ENCODE measurements around the gene DCTN3. TPM values are rescaled to one million over a fixed set of nuclear protein-coding genes. Genes with fewer than 3 reads are reported as not detected.

DCTN3 gene
- total RNA-seq, 1 experiment from 2014 or later: 57.5 TPM

- Histone ChIP-seq H3K27ac (no peak overlapping the region), H3K36me3 (ENCODE audit: low read depth) (no peaks in the 10 kb centered on the region), H4K20me1 (ENCODE audit: insufficient read depth) (no peaks in the 10 kb centered on the region), H3K9me2 (ENCODE audit: insufficient read depth) (no peaks in the 10 kb centered on the region), H2AFZ (no peak overlapping the region), H3F3A (ENCODE audit: insufficient read depth, low read depth) (no peaks in the 10 kb centered on the region), H3K4me3 (no peak overlapping the region), H3K27me3 (ENCODE audit: insufficient read depth, low read depth) (no peaks in the 10 kb centered on the region), H3K79me2 (ENCODE audit: low read depth) (0 out of 2 replicates have a peak, but pooled peaks cover 8% of the 10 kb centered on the region), H3K4me2 (no peak overlapping the region), H3K4me1 (replicated peaks; ENCODE audit: insufficient read depth) (0 out of 2 replicates have a peak, but pooled peaks cover under 1% of the 10 kb centered on the region), H3K9me3 (ENCODE audit: insufficient read depth, low read depth) (no peaks in the 10 kb centered on the region)
- intact Hi-C loops (cut with micrococcal nuclease; ENCODE audit: unreplicated experiment): loop anchor here (10.0 kb wide), 1 partner anchor 353 kb away; no protein-coding TSS in a partner anchor
- DNase-seq: no peak
- ChIA-PET CTCF (no interaction called here), POLR2A (ENCODE audit: unreplicated experiment) (no interaction called here)
- BruUV-seq (replicated peaks): no TSS peak
- no peak for TF ChIP-seq CTCF (conservative IDR thresholded peaks at IDR 0.05)
Observed at GRCh38 chr9:34607331-34607730, 13.0 kb downstream of the DCTN3 start.

DNA sequence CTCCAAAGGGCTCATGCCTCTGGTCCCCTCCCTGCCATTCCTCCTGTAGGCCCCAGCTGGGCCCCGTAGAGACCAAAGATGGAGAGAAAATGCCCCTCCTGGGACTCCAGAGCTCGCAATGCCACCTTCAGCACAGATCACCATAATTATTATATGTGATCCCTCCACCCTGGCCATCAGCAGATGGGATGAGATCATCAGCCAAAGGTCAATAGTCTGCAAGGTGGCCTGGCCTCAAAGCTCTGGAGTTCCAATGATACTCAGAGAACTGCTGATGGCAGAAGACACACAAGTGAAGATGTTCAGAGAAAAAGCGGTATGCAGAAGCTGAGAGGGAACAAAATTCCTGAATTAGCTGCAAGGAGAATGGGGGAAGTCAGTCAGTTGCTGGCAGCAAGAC, 13.4 kb downstream of the DCTN3 start:
- no peak for DNase-seq
- Histone ChIP-seq H3K9me2 (ENCODE audit: insufficient read depth) (no peaks in the 10 kb centered on the region), H3K4me2 (no peak overlapping the region), H3K9me3 (ENCODE audit: insufficient read depth, low read depth) (no peaks in the 10 kb centered on the region), H3K4me3 (no peak overlapping the region), H3K79me2 (ENCODE audit: low read depth) (0 out of 2 replicates have a peak, but pooled peaks cover 8% of the 10 kb centered on the region), H2AFZ (no peak overlapping the region), H3K27me3 (ENCODE audit: insufficient read depth, low read depth) (no peaks in the 10 kb centered on the region), H3F3A (ENCODE audit: insufficient read depth, low read depth) (no peaks in the 10 kb centered on the region), H3K36me3 (ENCODE audit: low read depth) (no peaks in the 10 kb centered on the region), H3K27ac (no peak overlapping the region), H3K4me1 (replicated peaks; ENCODE audit: insufficient read depth) (no peaks in the 10 kb centered on the region), H4K20me1 (ENCODE audit: insufficient read depth) (no peaks in the 10 kb centered on the region)
- POLR2A ChIA-PET (ENCODE audit: unreplicated experiment): no interaction called here
- TF ChIP-seq CTCF (conservative IDR thresholded peaks at IDR 0.05) (no peak), EZH2 (IDR thresholded peaks at IDR 0.05; ENCODE audit: low read depth) (no peak)
- intact Hi-C loops (cut with micrococcal nuclease; ENCODE audit: unreplicated experiment): loop anchor here (10.0 kb wide), 1 partner anchor 352 kb away; no protein-coding TSS in a partner anchor
- CTCF ChIA-PET: no interaction called here
- BruUV-seq (replicated peaks): no TSS peak

- BruUV-seq (replicated peaks): no TSS peak
- H3K9me2 ChIP-seq (ENCODE audit: insufficient read depth): no peaks in the 10 kb centered on the region
- ChIA-PET POLR2A (ENCODE audit: unreplicated experiment) (no interaction called here), CTCF (no interaction called here)
- H3K9me3 ChIP-seq (ENCODE audit: insufficient read depth, low read depth): no peaks in the 10 kb centered on the region
- no peak for DNase-seq
- H3K4me2 ChIP-seq: no peak overlapping the region
- H3K27ac ChIP-seq: no peak overlapping the region
- no peaks in the 10 kb centered on the region for H4K20me1 ChIP-seq (ENCODE audit: insufficient read depth)
- no peaks in the 10 kb centered on the region for H3K4me1 ChIP-seq (replicated peaks; ENCODE audit: insufficient read depth)
- 0 out of 2 replicates have a peak, but pooled peaks cover 2% of the 10 kb centered on the region for H3K79me2 ChIP-seq (ENCODE audit: low read depth)
- no peak overlapping the region for H2AFZ ChIP-seq
- H3K4me3 ChIP-seq: no peak overlapping the region
- no peaks in the 10 kb centered on the region for H3F3A ChIP-seq (ENCODE audit: insufficient read depth, low read depth)
- H3K27me3 ChIP-seq (ENCODE audit: insufficient read depth, low read depth): no peaks in the 10 kb centered on the region
- intact Hi-C loops (cut with micrococcal nuclease; ENCODE audit: unreplicated experiment): loop anchor here (10.0 kb wide), 1 partner anchor 351 kb away; no protein-coding TSS in a partner anchor
- no peaks in the 10 kb centered on the region for H3K36me3 ChIP-seq (ENCODE audit: low read depth)
- no peak for TF ChIP-seq CTCF (conservative IDR thresholded peaks at IDR 0.05)
- no peak for TF ChIP-seq EZH2 (IDR thresholded peaks at IDR 0.05; ENCODE audit: low read depth)
Observed at GRCh38 chr9:34606190-34606589, 14.1 kb downstream of the DCTN3 start.
